Uterus (tissue), 4 donors: ENCODE results near the gene PBOV1. TPM values are rescaled to one million over a fixed set of nuclear protein-coding genes. Genes with fewer than 3 reads are reported as not detected.

ENCODE experiments used
- DNase-seq, 2 donors: peaks; one replicate each; pipeline ENCODE4 v3.0.0-alpha.2; 2019 to 2020
- H3K27ac ChIP-seq, 2 donors: fragments of 200-600 bp; sonication (generic); 1 replicate in 1 of 2; 2 replicates in 1 of 2; pipeline ENCODE4 v1.5.1; 2016 to 2018
- H3K27me3 ChIP-seq, 2 donors: fragments of 200-600 bp; sonication (generic); one replicate each; pipeline ENCODE4 v1.5.1; 2018 to 2019; ENCODE audit warnings: control low read depth in 1 of 2
- H3K36me3 ChIP-seq, 2 donors: fragments of 200-600 bp; sonication (generic); one replicate each; pipeline ENCODE4 v1.5.1; 2019; ENCODE audit warnings: control low read depth in 1 of 2
- H3K4me1 ChIP-seq, 2 donors: fragments of 200-600 bp; sonication (generic); one replicate each; pipeline ENCODE4 v1.5.1; 2018 to 2019; ENCODE audit warnings: control low read depth in 1 of 2
- H3K4me3 ChIP-seq, 2 donors: fragments of 200-600 bp; sonication (generic); 1 replicate in 1 of 2; 2 replicates in 1 of 2; pipeline ENCODE4 v1.5.1; 2018 to 2019; ENCODE audit warnings: mild to moderate bottlenecking in 1 of 2
- H3K9me3 ChIP-seq, 2 donors: fragments of 200-600 bp; sonication (generic); one replicate each; pipeline ENCODE4 v1.5.1; 2019; ENCODE audit warnings: control low read depth in 1 of 2
- POLR2A ChIP-seq, 2 donors: fragments of 450-650 bp; IDR thresholded peaks; one replicate each; pipeline ENCODE4 v1.6.1; 2016; ENCODE audit warnings: antibody characterized with exemption in 2 of 2, mild to moderate bottlenecking in 1 of 2, moderate library complexity in 1 of 2
- intact Hi-C: fragments of 100-400 bp; cut with DNase I; formaldehyde crosslinking; loops from one replicate; pipeline ENCODE4 v1.15.1; 2023; ENCODE audit warnings: low total_unique reads
- total RNA-seq, 4 donors: library from RNA; depleted of rRNA in 3 of 4; stranded (reverse); fragments of >200 nt in 3 of 4; gene quantifications; one replicate each; pipeline versions ENCODE4 v1.1.0 to v1.2.4, GENCODE V29; 2014 to 2023
- TF ChIP-seq, protein P1 (sequence below), 4 experiments: fragments of 200-600 bp in 2 of 4; fragments of 450-650 bp in 2 of 4; sonication (generic) in 2 of 4; IDR thresholded peaks; one replicate each; pipeline ENCODE4 v1.5.1; 2016 to 2019; ENCODE audit warnings: antibody characterized with exemption in 4 of 4, mild to moderate bottlenecking in 2 of 4, moderate library complexity in 1 of 4
- donor health status: DM: yes; HTN: yes; CAD: no.

The PBOV1 gene
- total RNA-seq, 4 donors from 2014 or later: not detected

DNA sequence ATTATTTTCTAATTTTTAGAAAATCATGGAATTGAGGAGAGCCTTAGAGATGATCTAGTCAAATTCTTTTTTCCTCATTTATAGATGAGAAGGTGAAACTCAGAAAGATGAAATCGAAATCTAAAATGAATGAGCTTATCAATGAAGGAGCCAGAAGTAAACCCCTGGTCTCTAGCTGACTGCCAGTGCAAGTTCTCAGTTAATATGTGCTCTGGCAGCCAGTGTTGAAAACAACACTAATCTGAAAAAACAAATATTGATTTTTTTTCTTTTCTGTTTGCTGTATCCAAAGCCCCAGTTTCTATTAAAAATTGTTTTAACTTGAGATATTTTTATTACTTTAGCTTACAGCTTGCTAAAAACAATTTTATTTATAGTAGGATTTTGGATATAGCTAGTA lies 21.5 kb upstream of the PBOV1 start:
- Histone ChIP-seq H3K27me3 (no peaks in the 10 kb centered on the region), H3K27ac (no peak overlapping the region), H3K9me3 (no peaks in the 10 kb centered on the region), H3K4me3 (no peak overlapping the region), H3K36me3 (no peaks in the 10 kb centered on the region), H3K4me1 (no peaks in the 10 kb centered on the region)
- no peak for DNase-seq
- intact Hi-C loops: no loop called here
- TF ChIP-seq, protein P1, sequence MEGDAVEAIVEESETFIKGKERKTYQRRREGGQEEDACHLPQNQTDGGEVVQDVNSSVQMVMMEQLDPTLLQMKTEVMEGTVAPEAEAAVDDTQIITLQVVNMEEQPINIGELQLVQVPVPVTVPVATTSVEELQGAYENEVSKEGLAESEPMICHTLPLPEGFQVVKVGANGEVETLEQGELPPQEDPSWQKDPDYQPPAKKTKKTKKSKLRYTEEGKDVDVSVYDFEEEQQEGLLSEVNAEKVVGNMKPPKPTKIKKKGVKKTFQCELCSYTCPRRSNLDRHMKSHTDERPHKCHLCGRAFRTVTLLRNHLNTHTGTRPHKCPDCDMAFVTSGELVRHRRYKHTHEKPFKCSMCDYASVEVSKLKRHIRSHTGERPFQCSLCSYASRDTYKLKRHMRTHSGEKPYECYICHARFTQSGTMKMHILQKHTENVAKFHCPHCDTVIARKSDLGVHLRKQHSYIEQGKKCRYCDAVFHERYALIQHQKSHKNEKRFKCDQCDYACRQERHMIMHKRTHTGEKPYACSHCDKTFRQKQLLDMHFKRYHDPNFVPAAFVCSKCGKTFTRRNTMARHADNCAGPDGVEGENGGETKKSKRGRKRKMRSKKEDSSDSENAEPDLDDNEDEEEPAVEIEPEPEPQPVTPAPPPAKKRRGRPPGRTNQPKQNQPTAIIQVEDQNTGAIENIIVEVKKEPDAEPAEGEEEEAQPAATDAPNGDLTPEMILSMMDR (IDR thresholded peaks at IDR 0.05): no peak
- TF ChIP-seq POLR2A (IDR thresholded peaks at IDR 0.05): no peak

DNA sequence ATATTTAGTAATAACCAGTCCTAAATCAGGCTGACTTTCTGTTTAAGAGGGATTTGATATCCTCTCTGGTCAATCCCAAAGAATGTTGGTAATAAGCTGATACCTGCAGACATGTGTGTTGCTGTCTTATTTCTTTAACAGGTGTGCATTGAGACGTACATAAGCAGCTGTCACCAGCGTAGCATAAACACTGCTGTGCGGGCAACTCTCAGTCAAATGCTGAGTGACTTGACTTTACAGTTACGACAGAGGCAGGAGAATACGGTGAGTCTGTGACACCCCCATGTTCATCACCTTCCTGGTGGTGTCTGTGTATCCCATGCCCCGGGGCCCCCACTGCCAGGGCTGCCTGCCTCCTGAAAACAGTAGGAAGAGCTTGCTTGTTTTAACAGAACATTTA lies 20.1 kb upstream of the PBOV1 start:
- no peaks in the 10 kb centered on the region for H3K9me3 ChIP-seq

DNA sequence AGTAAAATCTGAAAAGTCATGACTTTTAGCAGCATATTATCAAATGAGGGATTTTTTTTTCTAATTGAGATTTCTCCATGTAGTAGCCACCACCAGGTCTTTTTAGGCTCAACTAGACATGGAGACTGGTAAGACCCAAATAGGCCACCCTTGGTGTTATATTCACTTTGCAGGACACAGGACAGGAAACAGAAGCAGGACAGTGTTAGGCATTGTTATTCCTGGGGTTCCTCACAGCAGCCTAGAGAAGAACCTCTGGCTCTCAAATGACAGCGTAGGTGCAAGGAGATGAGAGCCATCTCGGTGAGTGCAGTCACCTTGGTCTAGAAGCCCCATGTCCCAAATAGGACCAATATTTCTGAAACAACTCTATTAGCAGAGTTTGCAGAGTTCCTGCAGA lies 19.2 kb upstream of the PBOV1 start:
- Histone ChIP-seq H3K4me3 (no peak overlapping the region), H3K27ac (no peak overlapping the region), H3K36me3 (no peaks in the 10 kb centered on the region), H3K27me3 (no peaks in the 10 kb centered on the region), H3K9me3 (no peaks in the 10 kb centered on the region), H3K4me1 (no peaks in the 10 kb centered on the region)
- intact Hi-C loops: no loop called here
- TF ChIP-seq, protein P1 (IDR thresholded peaks at IDR 0.05): no peak
- TF ChIP-seq POLR2A (IDR thresholded peaks at IDR 0.05): no peak
- no peak for DNase-seq

More for the DNA sequence above, 20.1 kb upstream of the PBOV1 start:
- Histone ChIP-seq H3K4me1 (no peaks in the 10 kb centered on the region), H3K36me3 (no peaks in the 10 kb centered on the region), H3K27ac (no peak overlapping the region), H3K4me3 (no peak overlapping the region), H3K27me3 (no peaks in the 10 kb centered on the region)
- no peak for TF ChIP-seq POLR2A (IDR thresholded peaks at IDR 0.05)
- TF ChIP-seq, protein P1 (IDR thresholded peaks at IDR 0.05): no peak
- intact Hi-C loops: no loop called here
- DNase-seq: no peak

DNA sequence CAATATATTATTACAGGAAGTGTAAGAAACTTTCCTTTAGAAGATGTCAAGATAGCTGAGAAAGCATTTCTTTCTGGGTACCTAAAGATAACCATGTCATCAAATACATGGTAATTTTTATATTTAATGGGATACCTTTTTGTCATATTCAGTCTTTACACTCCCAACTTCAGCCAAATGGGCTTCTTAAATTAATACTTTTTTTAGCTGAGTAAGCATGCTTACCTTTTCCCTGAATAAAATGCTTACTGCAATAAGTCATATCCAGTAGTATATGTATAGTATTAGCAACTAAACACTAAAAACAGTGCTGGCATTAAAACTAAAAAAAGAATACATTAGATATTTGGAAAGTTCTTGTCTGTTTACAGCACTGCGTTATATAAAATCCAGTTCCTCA lies 17.4 kb upstream of the PBOV1 start:
- H3K27me3 ChIP-seq: no peaks in the 10 kb centered on the region
- H3K4me3 ChIP-seq: no peak overlapping the region
- TF ChIP-seq POLR2A (IDR thresholded peaks at IDR 0.05): no peak
- TF ChIP-seq, protein P1 (IDR thresholded peaks at IDR 0.05): no peak
- intact Hi-C loops: no loop called here
- H3K27ac ChIP-seq: no peak overlapping the region
- no peak for DNase-seq
- no peaks in the 10 kb centered on the region for H3K9me3 ChIP-seq
- H3K36me3 ChIP-seq: no peaks in the 10 kb centered on the region
- H3K4me1 ChIP-seq: no peaks in the 10 kb centered on the region

DNA sequence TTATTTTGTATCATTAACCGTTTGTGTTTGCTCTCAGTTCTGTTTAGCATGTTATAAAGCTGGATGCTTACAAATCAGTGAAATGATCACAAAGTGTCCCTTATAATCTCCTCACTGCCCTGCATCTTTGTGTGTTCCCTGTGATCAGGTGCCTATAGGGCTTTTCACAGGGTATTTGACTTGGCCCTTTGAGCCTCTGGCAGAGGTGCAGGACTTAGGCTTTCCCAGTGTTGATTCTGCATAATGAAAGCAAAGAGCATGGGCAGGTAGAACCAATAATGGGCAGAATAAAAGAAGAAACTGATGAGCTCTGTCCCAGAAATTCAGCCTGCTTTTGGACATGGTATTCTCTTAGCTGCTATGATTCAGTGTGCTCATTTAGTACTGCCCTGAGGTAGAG lies 16.9 kb upstream of the PBOV1 start:
- no peak for DNase-seq
- intact Hi-C loops: no loop called here

DNA sequence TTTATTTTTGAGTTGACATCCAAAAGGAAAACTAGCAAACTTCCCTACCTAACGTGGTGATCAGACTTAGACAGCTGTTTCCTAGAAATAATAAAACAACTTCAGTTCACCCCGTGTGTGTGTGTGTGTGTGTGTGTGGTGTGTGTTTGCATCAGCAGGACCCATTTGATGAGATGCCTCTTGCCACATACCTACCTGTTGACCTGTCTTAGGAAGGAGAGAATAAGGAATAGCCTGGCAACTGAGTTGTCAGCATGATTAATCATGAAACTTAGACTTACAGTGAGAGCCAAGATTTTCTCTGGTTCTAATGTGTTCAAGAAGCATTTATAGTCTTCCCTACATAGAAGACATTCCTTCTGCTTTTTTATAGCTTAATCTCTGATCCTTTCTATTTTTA lies 16.1 kb upstream of the PBOV1 start:
- Histone ChIP-seq H3K27ac (no peak overlapping the region), H3K9me3 (no peaks in the 10 kb centered on the region), H3K4me1 (no peaks in the 10 kb centered on the region), H3K4me3 (no peak overlapping the region), H3K36me3 (no peaks in the 10 kb centered on the region), H3K27me3 (no peaks in the 10 kb centered on the region)
- TF ChIP-seq, protein P1 (IDR thresholded peaks at IDR 0.05): no peak
- no peak for TF ChIP-seq POLR2A (IDR thresholded peaks at IDR 0.05)
- no peak for DNase-seq
- intact Hi-C loops: no loop called here

More for the DNA sequence above, 16.9 kb upstream of the PBOV1 start:
- H3K4me3 ChIP-seq: no peak overlapping the region
- H3K27me3 ChIP-seq: no peaks in the 10 kb centered on the region
- H3K27ac ChIP-seq: no peak overlapping the region
- no peaks in the 10 kb centered on the region for H3K4me1 ChIP-seq
- H3K36me3 ChIP-seq: no peaks in the 10 kb centered on the region
- TF ChIP-seq POLR2A (IDR thresholded peaks at IDR 0.05): no peak
- H3K9me3 ChIP-seq: no peaks in the 10 kb centered on the region
